HL-60 (cell line): Measurements from ENCODE around the gene DCAF17.

Experiments
- CTCF ChIP-seq: IDR thresholded peaks from one replicate; pipeline ENCODE4 v1.5.1; 2011; ENCODE audit warnings: low read length, control low read depth, inconsistent platforms; ENCODE audit not compliant: insufficient read depth
- POLR2AphosphoS5 ChIP-seq: IDR thresholded peaks from 2 replicates; pipeline ENCODE4 v1.6.1; 2012; ENCODE audit warnings: low read depth

GRCh38 chr2:171479154-171479814, 45.3 kb downstream of the DCAF17 start:
- TF ChIP-seq CTCF: no peak
- TF ChIP-seq POLR2AphosphoS5: no peak
